SK-N-MC (cell line): ENCODE data around the gene PHF8.

Source experiments
- DNase-seq: peaks from one replicate; pipeline ENCODE4 v3.0.0-alpha.2; 2011; ENCODE audit warnings: low read depth, low spot score
- H3K27ac ChIP-seq: fragments of 200-600 bp; sonication (generic); 2 replicates; pipeline ENCODE4 v1.5.1; 2016; ENCODE audit warnings: mixed run types
- H3K36me3 ChIP-seq: fragments of 200-600 bp; sonication (generic); 2 replicates; pipeline ENCODE4 v1.6.1; 2017; ENCODE audit warnings: antibody characterized with exemption, low read length, mixed read lengths; ENCODE audit not compliant: insufficient read depth
- H3K4me3 ChIP-seq: fragments of 200-600 bp; sonication (generic); 2 replicates; pipeline ENCODE4 v1.5.1; 2016
- H3K9ac ChIP-seq: fragments of 200-600 bp; sonication (generic); 2 replicates; pipeline ENCODE4 v1.8.0; 2017; ENCODE audit warnings: mixed run types, mixed read lengths; ENCODE audit not compliant: insufficient read length
- H3K9me3 ChIP-seq: fragments of 200-600 bp; sonication (generic); 2 replicates; pipeline ENCODE4 v1.6.1; 2017; ENCODE audit warnings: low read depth, mild to moderate bottlenecking, antibody characterized with exemption, low read length, moderate library complexity, mixed read lengths
- EZH2 ChIP-seq: fragments of 200-600 bp; sonication (generic); IDR thresholded peaks from one replicate; pipeline ENCODE4 v1.6.1; 2017; ENCODE audit warnings: antibody characterized with exemption
- FOXP2 ChIP-seq: optimal IDR thresholded peaks from 2 replicates; pipeline ENCODE3; 2011; ENCODE audit warnings: mild to moderate bottlenecking, moderate library complexity; ENCODE audit not compliant: insufficient read depth; ENCODE audit errors: extremely low read length, control extremely low read depth
- POLR2AphosphoS5 ChIP-seq: IDR thresholded peaks from 2 replicates; pipeline ENCODE4 v1.6.1; 2012; ENCODE audit warnings: mild to moderate bottlenecking, low read depth, low read length, borderline replicate concordance

PHF8 gene

GRCh38 chrX:54044877-54045338, 635 bp upstream of the PHF8 start:
- Histone ChIP-seq H3K9ac (peak overlapping the region; percentile 75), H3K4me3 (peak overlapping the region; percentile 86), H3K9me3 (no peaks in the 10 kb centered on the region), H3K36me3 (0 out of 2 replicates have a peak, but pooled peaks cover 3% of the 10 kb centered on the region), H3K27ac (peak overlapping the region; percentile 93)
- DNase-seq = no peak
- TF ChIP-seq POLR2AphosphoS5 (0 out of 2 replicates have a peak, but pooled peaks have one; percentile 6), FOXP2 (no peak), EZH2 (no peak)

GRCh38 chrX:54043541-54044125, 640 bp downstream of the PHF8 start:
- H3K36me3 ChIP-seq = 0 out of 2 replicates have a peak, but pooled peaks cover 3% of the 10 kb centered on the region
- H3K9ac ChIP-seq = peak overlapping the region; percentile 87
- TF ChIP-seq POLR2AphosphoS5 (no peak; the same call in 1 of the 2 replicates), EZH2 (no peak), FOXP2 (no peak)
- H3K9me3 ChIP-seq = no peaks in the 10 kb centered on the region
- no peak for DNase-seq
- peak overlapping the region; percentile 93 for H3K27ac ChIP-seq
- peak overlapping the region; percentile 86 for H3K4me3 ChIP-seq

- TF ChIP-seq EZH2 = no peak
- TF ChIP-seq FOXP2 = no peak
- TF ChIP-seq POLR2AphosphoS5 = no peak
- Histone ChIP-seq H3K4me3 (peak overlapping the region; percentile 86), H3K27ac (no peak overlapping the region), H3K36me3 (0 out of 2 replicates have a peak, but pooled peaks cover 3% of the 10 kb centered on the region), H3K9me3 (no peaks in the 10 kb centered on the region), H3K9ac (peak overlapping the region; percentile 87)
- DNase-seq = no peak
Measured at GRCh38 chrX:54043056-54043455, 1.2 kb downstream of the PHF8 start.

GRCh38 chrX:54042609-54043021, 1.7 kb downstream of the PHF8 start:
- Histone ChIP-seq H3K9me3 (no peaks in the 10 kb centered on the region), H3K27ac (no peak overlapping the region), H3K36me3 (0 out of 2 replicates have a peak, but pooled peaks cover 3% of the 10 kb centered on the region), H3K4me3 (peak overlapping the region; percentile 86), H3K9ac (no peak overlapping the region)
- no peak for DNase-seq
- TF ChIP-seq POLR2AphosphoS5 = no peak
- no peak for TF ChIP-seq FOXP2
- TF ChIP-seq EZH2 = no peak

GRCh38 chrX:54030329-54030728, 13.9 kb downstream of the PHF8 start:
- no peak overlapping the region for H3K9ac ChIP-seq
- DNase-seq = no peak
- TF ChIP-seq FOXP2 (no peak), EZH2 (no peak), POLR2AphosphoS5 (no peak)

GRCh38 chrX:54029529-54030143, 14.6 kb downstream of the PHF8 start:
- no peak for DNase-seq
- no peak overlapping the region for H3K4me3 ChIP-seq
- TF ChIP-seq POLR2AphosphoS5 = no peak
- no peak for TF ChIP-seq EZH2
- TF ChIP-seq FOXP2 = no peak
- H3K9me3 ChIP-seq = no peaks in the 10 kb centered on the region
- H3K27ac ChIP-seq = no peak overlapping the region
- H3K9ac ChIP-seq = no peak overlapping the region
- peaks cover 10% of the 10 kb centered on the region; the same call in 1 of the 2 replicates for H3K36me3 ChIP-seq

More at GRCh38 chrX:54030329-54030728, 13.9 kb downstream of the PHF8 start:
- peaks cover 12% of the 10 kb centered on the region; the same call in 1 of the 2 replicates for H3K36me3 ChIP-seq
- no peak overlapping the region for H3K27ac ChIP-seq
- H3K4me3 ChIP-seq = no peak overlapping the region
- no peaks in the 10 kb centered on the region for H3K9me3 ChIP-seq

- H3K9me3 ChIP-seq = no peaks in the 10 kb centered on the region
- TF ChIP-seq FOXP2 (no peak), POLR2AphosphoS5 (no peak), EZH2 (no peak)
- DNase-seq = no peak
- H3K36me3 ChIP-seq = peaks cover 5% of the 10 kb centered on the region
- no peak overlapping the region for H3K4me3 ChIP-seq
- H3K9ac ChIP-seq = no peak overlapping the region
- no peak overlapping the region for H3K27ac ChIP-seq
Measured at GRCh38 chrX:54024350-54024749, 19.9 kb downstream of the PHF8 start.

- Histone ChIP-seq H3K36me3 (peaks cover 5% of the 10 kb centered on the region), H3K27ac (no peak overlapping the region), H3K4me3 (no peak overlapping the region), H3K9ac (no peak overlapping the region), H3K9me3 (no peaks in the 10 kb centered on the region)
- TF ChIP-seq EZH2 = no peak
- TF ChIP-seq FOXP2 = no peak
- no peak for TF ChIP-seq POLR2AphosphoS5
- DNase-seq = no peak
Measured at GRCh38 chrX:54012830-54013500, 31.3 kb downstream of the PHF8 start.
